H1 (cell line): Measurements from ENCODE around the gene RUNX1.

Experiments used
- EZH2 ChIP-seq: fragments of 200-600 bp; sonication (generic); IDR thresholded peaks from 2 replicates; pipeline ENCODE4 v1.7.1; 2012; ENCODE audit warnings: low read depth, mild to moderate bottlenecking, moderate library complexity, low read length, inconsistent platforms; ENCODE audit not compliant: severe bottlenecking
- POLR2A ChIP-seq, 2 experiments: IDR thresholded peaks; 1 replicate in 1 of 2; 2 replicates in 1 of 2; pipeline ENCODE4 v1.6.1; 2011; ENCODE audit warnings: low read depth in 2 of 2, low read length in 2 of 2, mild to moderate bottlenecking in 2 of 2; ENCODE audit errors: control extremely low read depth in 1 of 2
- TCF12 ChIP-seq: IDR thresholded peaks from 2 replicates; pipeline ENCODE4 v1.6.1; 2011; ENCODE audit warnings: low read depth, mild to moderate bottlenecking, low read length
- ZNF274 ChIP-seq: IDR thresholded peaks from 2 replicates; pipeline ENCODE4 v1.7.0; 2012; ENCODE audit warnings: low read length, borderline replicate concordance; ENCODE audit errors: extremely low read depth

DNA sequence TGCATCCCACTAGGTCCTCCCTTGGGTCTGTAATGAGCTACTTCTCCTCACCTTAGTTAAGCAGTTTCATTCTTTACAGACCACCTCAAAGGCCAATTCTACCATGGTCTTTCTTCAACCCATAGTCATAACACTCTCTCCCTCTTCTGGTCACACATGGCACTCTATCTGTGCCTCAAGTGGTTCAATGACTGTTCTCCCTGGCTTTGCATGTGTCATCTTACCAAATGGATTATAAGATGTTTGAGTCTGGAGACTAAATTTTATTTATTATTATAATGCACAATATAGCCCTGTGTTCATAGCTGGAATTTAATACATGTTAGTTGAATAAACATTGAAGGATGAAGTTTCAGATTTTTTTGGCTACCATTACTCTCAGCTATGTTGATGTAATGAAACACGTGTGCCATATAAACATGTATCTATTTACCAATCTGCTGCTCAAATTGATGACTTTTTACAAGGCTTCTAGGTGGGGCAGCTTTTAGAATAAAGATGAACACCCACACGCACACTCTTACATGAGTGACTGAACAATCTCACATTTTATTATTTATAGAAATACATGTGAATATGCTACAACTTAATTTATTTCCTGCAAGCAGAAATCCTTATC lies 102.1 kb downstream of the RUNX1 start:
- TF ChIP-seq TCF12 (no peak), ZNF274 (no peak), POLR2A (IDR thresholded peaks at IDR 0.05; ENCODE audit: control extremely low read depth in 1 of 2, low read depth in 2 of 2, low read length in 2 of 2) (no peak), EZH2 (no peak)
